ENCODE data around the gene PI4K2A. TPM values are rescaled to one million over a fixed set of nuclear protein-coding genes. Genes with fewer than 3 reads are reported as not detected.

The PI4K2A gene
- polyA plus RNA-seq, 1 donor from 2014 or later, result 14.4 TPM

DNA sequence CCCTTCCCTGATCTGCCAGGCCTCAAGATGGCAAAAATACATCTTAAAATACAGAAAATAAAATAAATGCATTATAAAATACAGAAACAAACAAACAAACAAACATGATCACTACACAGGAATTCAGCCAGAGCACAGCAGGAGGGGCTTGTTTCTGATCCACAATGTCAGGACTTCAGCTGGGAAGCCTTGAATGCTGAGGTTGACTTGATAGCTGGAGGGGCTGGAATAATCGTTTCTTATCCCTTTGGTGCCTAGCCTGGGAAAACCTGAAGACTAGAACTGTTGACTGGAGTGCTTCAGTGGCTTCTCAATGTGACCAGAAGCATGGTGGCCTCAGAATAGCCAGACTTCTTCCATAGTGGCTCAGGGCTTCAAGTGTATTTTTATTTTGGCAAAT, 63.9 kb downstream of the PI4K2A start:
- H3K79me2 ChIP-seq (replicated peaks; ENCODE audit: insufficient read depth, low read length), result no peaks in the 10 kb centered on the region
- no peak for TF ChIP-seq EP300 (conservative IDR thresholded peaks at IDR 0.05; ENCODE audit: poor library complexity, severe bottlenecking)
- no peak for TF ChIP-seq RAD21 (conservative IDR thresholded peaks at IDR 0.05)
- TF ChIP-seq EZH2 (IDR thresholded peaks at IDR 0.05; ENCODE audit: borderline replicate concordance, insufficient read depth, low read length, poor library complexity, severe bottlenecking), result no peak
- TF ChIP-seq POLR2AphosphoS5 (IDR thresholded peaks at IDR 0.05), result no peak
- no peak for TF ChIP-seq SMC3 (conservative IDR thresholded peaks at IDR 0.05; ENCODE audit: poor library complexity)
- H4K20me1 ChIP-seq (ENCODE audit: insufficient read depth), result no peaks in the 10 kb centered on the region
- H3K9me3 ChIP-seq (ENCODE audit: low read length), result no peaks in the 10 kb centered on the region
- no peak overlapping the region for H3K4me2 ChIP-seq (ENCODE audit: low read length)
- H3K36me3 ChIP-seq (ENCODE audit: insufficient read depth, low read length), result no peaks in the 10 kb centered on the region
- H2AFZ ChIP-seq (ENCODE audit: low read depth, low read length), result no peak overlapping the region
- no peak overlapping the region for H3K27ac ChIP-seq (ENCODE audit: low read length)
- no peak overlapping the region for H3K4me3 ChIP-seq (ENCODE audit: low read length)
- H3K9ac ChIP-seq (ENCODE audit: low read length), result no peak overlapping the region
- H3F3A ChIP-seq (ENCODE audit: insufficient read depth, low read length, poor library complexity, severe bottlenecking), result no peaks in the 10 kb centered on the region
- H3K9me2 ChIP-seq (ENCODE audit: insufficient read depth, low read length), result no peaks in the 10 kb centered on the region
- H3K27me3 ChIP-seq (ENCODE audit: insufficient read depth, low read depth, low read length), result no peaks in the 10 kb centered on the region

DNA sequence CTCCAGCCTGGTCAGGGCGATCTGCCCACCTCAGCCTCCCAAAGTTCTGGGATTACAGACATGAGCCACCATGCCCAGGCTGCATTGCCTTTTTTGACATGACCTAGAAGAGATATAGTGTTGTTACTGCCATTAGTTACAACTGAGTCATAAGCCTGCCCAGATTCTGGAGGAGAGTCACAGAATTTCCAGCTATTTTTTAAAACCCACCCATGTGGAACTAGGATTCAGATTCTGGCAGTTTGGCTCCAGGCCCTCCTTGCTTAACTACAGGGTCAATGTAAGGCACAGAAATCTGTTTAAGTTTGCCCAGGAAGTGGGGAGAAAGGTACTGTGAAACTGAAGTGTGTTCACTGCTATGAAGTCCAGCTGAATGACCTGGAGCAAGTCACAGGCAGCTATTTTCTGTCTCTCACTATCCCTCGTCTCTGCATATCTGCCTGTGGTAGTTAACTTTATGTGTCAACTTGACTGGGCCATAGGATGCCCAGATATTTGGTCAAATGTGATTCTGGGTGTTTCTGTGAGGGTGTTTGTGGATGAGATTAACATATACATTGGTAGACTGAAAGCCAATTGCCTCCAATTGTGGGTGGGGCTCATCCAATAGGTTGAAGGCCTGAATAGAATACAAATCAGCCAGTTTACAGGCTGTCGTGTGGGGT, 64.7 kb downstream of the PI4K2A start:
- H3K9me3 ChIP-seq (ENCODE audit: low read length), result no peaks in the 10 kb centered on the region
- no peaks in the 10 kb centered on the region for H3K79me2 ChIP-seq (replicated peaks; ENCODE audit: insufficient read depth, low read length)
- no peak overlapping the region for H3K4me2 ChIP-seq (ENCODE audit: low read length)
- H3K27me3 ChIP-seq (ENCODE audit: insufficient read depth, low read depth, low read length), result no peaks in the 10 kb centered on the region
- no peak overlapping the region for H2AFZ ChIP-seq (ENCODE audit: low read depth, low read length)
- no peak overlapping the region for H3K9ac ChIP-seq (ENCODE audit: low read length)
- H4K20me1 ChIP-seq (ENCODE audit: insufficient read depth), result no peaks in the 10 kb centered on the region
- TF ChIP-seq SMC3 (conservative IDR thresholded peaks at IDR 0.05; ENCODE audit: poor library complexity) (no peak), EP300 (conservative IDR thresholded peaks at IDR 0.05; ENCODE audit: poor library complexity, severe bottlenecking) (no peak), EZH2 (IDR thresholded peaks at IDR 0.05; ENCODE audit: borderline replicate concordance, insufficient read depth, low read length, poor library complexity, severe bottlenecking) (no peak), CTCF (IDR thresholded peaks at IDR 0.05; ENCODE audit: poor library complexity, severe bottlenecking) (no peak), RAD21 (conservative IDR thresholded peaks at IDR 0.05) (no peak), REST (IDR thresholded peaks at IDR 0.05; ENCODE audit: borderline replicate concordance) (no peak), MXI1 (conservative IDR thresholded peaks at IDR 0.05; ENCODE audit: poor library complexity, severe bottlenecking) (no peak), POLR2AphosphoS5 (IDR thresholded peaks at IDR 0.05) (no peak), TAF1 (IDR thresholded peaks at IDR 0.05; ENCODE audit: low read depth) (no peak)
- no peak overlapping the region for H3K27ac ChIP-seq (ENCODE audit: low read length)
- H3K9me2 ChIP-seq (ENCODE audit: insufficient read depth, low read length), result no peaks in the 10 kb centered on the region
- H3K36me3 ChIP-seq (ENCODE audit: insufficient read depth, low read length), result no peaks in the 10 kb centered on the region
- no peaks in the 10 kb centered on the region for H3F3A ChIP-seq (ENCODE audit: insufficient read depth, low read length, poor library complexity, severe bottlenecking)
- no peak overlapping the region for H3K4me3 ChIP-seq (ENCODE audit: low read length)

Measured in neural cell (in vitro differentiated cells).